A172 (cell line): Measurements from ENCODE around the gene NECTIN4. TPM values are rescaled to one million over a fixed set of nuclear protein-coding genes. Genes with fewer than 3 reads are reported as not detected.

Experiments used
- DNase-seq: peaks from one replicate; pipeline ENCODE4 v3.0.0-alpha.2; 2015; ENCODE audit warnings: low spot score
- total RNA-seq: library from RNA; depleted of rRNA; stranded (reverse); fragments of >200 nt; shearing (Covaris generic); gene quantifications from 2 replicates; pipeline ENCODE4 v1.2.3, GENCODE V29; 2014

Gene NECTIN4
- total RNA-seq, 1 experiment from 2014 or later: 2.2 TPM

DNA sequence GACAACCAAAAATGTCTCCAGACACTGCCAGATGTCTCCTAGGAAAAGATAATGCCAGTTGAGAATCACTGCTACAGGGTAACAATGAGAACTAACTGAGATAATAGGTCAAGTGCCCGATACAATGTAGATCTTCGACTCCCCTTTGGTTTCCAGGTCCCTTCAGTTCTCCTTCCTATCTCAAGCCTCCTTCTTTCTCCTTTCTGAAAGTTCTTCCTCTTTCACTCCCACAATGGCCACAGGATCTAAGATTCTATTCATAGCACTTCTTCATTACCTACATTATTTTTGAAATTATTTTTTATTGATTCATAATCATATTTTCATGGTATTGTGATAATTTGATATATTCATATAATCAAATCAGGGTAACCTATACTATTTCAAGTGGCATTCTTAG is 22.2 kb upstream of the NECTIN4 start:
- no peak for DNase-seq

DNA sequence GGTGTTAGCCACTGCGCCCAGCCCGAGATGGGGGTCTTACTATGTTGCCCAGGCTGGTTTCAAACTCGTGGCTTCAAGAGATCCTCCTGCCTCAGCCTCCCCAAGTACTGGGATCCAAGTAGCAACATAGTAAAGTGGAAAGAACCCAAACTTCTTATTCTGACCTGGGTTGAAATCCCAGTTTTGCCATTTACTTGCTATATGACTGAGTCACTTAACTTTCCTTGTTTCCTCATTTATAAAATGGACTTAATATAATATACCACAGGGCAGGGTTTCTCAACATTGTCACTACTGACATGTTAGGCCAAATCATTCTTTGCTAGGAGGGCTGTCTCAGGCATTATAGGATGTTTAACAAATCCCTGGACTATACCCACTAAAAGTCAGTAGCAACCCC is 21.8 kb upstream of the NECTIN4 start:
- no peak for DNase-seq

DNA sequence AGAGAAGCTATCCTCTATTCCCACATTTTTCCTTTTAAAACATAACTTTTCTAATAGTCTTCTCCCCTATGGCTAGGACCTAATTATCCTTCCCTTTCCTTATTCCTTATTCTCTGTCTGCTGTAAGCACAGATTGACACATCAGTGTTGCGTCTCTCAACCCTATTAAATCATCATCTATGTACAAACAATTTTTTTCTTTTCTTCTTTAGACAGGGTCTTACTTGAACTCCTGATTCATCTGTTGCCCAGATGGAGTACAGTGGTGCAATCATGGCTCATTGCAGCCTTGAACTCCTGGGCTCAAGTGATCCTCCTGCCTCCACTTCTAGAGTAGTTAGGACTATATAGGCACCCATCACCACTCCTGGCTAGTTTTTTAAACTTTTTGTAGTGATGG is 17.1 kb upstream of the NECTIN4 start:
- DNase-seq: no peak

DNA sequence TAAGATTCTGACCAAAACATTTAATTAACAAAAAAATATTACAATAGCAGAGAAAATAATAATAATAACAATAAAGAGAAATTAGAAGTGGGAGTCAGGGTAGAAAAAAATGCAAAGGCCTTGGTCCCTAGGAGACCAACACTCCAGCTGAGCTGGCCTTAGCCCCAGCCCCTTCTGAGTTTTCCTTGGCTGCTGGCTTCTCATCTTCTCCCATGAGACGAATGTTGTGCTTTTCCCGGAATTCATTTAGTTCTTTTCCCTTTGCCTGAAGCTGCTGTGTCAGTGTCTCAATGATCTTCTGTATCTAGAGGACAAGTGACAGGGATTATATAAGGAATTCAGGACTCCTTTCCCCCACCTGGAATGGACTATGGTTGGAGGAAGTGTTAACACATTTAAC is 11.2 kb upstream of the NECTIN4 start:
- DNase-seq: no peak

DNA sequence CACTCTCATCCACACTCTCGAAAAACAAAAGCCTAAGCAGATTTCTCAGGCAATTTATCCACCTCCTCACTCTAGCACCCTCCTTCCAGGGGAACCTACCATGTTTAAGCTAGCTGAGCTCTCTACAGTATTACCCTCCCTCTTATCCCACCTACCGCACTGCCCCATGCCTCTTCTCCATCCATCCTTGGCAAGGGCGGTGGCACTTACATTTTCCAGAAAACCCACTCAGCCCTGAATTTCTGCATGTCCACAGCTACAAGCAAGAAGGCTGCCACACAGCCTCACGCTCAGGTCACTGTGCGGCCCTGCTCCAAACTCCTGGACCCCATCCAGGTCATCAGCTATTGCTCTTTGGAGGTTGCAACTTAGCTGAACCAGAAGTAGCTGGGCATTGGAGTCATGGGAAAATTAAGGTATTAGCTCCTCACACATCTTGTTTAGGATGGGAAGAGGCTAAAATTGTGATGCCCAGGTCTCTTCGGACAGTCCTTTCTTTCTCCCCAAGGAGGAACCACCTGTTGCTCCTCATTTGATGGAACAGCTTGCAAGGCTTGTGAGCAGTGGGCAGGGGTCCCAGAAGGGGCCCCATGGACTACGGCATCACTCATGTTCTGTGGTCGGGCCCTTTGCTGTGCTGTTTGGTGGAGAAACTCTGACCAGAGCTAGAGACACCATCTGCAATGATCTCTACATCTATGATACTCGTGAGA is 9.9 kb upstream of the NECTIN4 start:
- DNase-seq: no peak

- peak; percentile 53 for DNase-seq
These were observed 9.1 kb upstream of the NECTIN4 start, which contains the start of gene KLHDC9 for GRCh38 chr1:161098210-161099068. Gene KLHDC9 (plus strand): TSS chr1:161098361. CDS start chr1:161098536, 175 bp downstream.

GRCh38 chr1:161096530-161096929 is 7.2 kb upstream of the NECTIN4 start:
- no peak for DNase-seq

GRCh38 chr1:161096015-161096414 is 6.7 kb upstream of the NECTIN4 start:
- no peak for DNase-seq

DNA sequence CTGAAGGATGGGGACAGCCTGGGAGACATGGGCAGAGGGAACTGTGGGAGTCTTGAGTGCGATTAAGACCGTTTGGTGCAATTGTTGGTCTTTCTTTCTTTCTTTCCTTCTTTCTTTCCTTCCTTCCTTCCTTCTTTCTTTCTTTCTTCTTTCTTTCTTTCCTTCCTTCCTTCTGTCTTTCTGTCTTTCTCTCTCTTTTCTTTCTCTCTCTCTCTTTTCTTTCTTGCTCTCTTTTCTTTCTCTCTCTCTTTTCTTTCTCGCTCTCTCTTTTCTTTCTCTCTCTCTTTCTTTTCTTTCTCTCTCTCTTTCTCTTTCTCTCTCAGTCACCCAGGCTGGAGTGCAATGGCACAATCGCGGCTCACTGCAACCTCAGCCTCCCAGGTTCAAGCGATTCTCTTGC is 5.9 kb upstream of the NECTIN4 start:
- no peak for DNase-seq

DNA sequence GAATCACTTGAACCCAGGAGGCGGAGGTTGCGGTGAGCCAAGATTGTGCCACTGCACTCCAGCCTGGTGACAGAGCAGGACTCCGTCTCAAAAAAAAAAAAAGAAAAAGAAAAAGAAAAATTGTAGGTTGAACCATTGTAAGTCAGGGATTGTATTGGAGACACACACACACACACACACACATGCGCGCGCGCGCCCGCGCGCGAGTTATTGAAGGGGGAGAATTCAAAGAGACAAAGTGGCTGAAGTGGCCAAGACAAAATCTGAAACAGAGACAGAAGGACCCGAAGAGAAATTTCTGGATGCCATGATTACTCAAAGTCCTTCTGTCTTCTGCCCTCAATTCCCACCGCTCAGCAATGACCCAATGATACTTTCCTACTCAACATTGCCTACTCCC is 5.1 kb upstream of the NECTIN4 start:
- DNase-seq: no peak

GRCh38 chr1:161092621-161093028 is 3.3 kb upstream of the NECTIN4 start:
- DNase-seq: peak; percentile 72

DNA sequence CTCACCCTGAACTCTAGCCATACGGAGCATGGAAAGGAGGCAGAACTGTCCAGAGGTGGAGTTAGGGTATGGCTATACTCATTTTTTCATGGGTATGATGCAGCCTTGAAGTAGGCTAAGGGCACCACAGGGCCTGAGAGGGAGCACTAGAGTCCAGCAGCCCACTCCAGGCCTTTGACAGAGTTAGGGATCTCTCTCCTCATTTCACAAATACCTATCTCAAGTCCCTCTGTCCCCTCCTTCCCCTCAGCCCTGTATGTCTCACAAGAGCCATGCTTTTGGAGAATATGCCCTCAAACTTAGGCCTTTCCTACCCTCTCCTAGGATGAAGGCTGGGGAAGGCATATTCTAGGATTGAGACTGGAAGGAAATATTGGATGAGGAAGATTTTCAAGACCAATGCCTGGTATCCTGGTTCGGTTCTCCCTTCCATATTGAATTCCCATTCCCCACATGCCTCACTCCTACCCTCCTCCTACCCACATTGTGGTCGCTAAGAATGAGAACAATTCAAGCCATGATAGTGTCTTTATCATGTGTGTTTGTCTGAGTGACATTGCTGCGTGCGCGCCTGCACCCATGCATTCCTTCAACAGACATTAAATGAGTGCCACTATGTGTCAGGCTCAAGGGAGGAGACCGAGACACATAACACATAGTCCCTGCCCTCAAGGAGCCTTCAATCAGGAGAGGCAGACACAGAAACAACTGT is 2.6 kb upstream of the NECTIN4 start:
- DNase-seq: no peak

- no peak for DNase-seq
These were observed 1.7 kb upstream of the NECTIN4 start for GRCh38 chr1:161091093-161091492.

- no peak for DNase-seq
These were observed 1.3 kb upstream of the NECTIN4 start for GRCh38 chr1:161090617-161091016.

DNA sequence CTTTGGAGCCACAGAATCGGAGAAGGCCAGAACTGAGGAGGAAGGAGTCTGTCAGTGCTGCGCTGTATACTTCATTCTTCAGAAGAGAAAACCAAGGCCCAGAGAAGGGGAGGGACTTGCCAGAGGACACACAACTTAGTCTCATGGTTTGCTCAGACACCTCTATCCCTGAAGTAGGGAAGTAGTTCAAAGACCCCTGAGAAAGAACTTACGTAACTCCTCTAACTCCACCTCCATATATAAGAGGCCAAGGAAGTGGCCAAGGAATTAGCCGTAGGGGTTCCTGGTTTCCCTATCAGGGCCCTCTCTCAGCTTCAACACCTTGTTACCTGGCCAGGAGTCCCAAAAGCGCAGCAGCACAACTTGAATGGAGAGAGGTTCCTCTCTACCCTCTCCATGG is 580 bp upstream of the NECTIN4 start:
- no peak for DNase-seq

GRCh38 chr1:161088587-161089110 is 709 bp downstream of the NECTIN4 start:
- DNase-seq: peak; percentile 73

GRCh38 chr1:161086457-161086856 is 2.9 kb downstream of the NECTIN4 start:
- no peak for DNase-seq

DNA sequence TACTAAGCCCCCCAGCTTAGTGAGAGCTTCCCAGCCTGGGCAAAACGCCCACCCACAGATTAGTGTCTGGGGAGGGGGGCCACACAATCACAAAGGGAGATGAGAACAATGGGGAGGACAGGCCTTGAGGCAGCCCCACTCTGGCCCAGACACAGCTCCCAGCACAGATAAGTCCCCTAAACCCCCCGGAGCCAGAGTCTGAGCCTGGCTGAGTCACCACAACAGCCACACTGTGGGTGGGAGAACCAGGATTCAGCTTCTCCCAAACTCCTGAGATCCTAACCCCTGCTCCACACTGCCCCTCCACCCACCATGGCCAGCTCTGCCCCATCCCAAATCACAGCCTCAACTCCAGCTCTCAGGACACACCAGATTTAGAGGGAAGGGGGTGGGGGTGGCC is 4.2 kb downstream of the NECTIN4 start:
- DNase-seq: no peak

- DNase-seq: no peak
These were observed 4.8 kb downstream of the NECTIN4 start for GRCh38 chr1:161084597-161084988.

DNA sequence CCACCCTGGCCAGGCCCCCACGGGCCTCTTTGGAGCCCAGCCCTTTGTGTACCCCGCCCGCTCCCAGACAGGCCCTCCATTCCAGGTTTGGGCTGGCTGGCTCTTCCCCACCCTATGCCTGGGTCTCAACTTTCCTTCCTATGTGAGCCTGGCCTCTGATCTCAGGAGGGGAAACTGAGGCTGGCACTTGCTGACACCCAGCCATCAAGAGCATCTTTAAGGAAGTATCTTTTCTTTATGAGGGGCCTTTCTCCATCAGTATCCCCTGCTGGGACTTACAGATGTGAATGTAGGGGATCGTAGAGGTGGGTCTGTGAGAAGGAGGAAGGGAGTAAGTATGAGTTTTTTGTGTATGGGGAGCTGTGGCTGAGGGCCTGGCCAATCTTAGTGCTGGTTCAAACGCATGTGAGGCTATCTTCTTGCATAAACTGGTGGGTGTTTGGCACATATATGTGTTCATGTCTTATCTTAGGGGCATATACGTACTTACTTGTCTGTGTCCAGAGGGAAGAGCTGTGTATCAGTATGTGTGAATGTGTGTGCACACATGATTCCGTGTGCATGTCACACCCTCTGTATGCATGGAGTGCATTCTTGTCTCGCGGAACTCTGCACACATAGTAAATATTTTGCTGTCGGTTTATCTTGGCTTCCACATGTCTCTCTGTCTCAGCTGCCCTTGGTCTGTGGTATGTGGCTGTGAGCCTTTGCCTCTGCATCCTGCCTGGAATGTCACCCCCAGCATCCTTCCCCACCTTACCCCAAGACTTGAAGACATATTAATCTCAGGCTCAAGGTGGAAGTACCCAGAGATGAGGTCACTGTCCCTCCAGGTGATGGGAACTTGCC is 5.4 kb downstream of the NECTIN4 start:
- DNase-seq: no peak
